Peyer's patch (tissue), 4 donors: ENCODE data around the gene OSBPL9. TPM values are rescaled to one million over a fixed set of nuclear protein-coding genes. Genes with fewer than 3 reads are reported as not detected.
"Not testable (repeated sequence)": the region's sequence is repeated elsewhere in the genome, so short reads cannot be mapped to it uniquely, and the experiment has no call there.

Experiments used
- DNase-seq, 3 donors: peaks; one replicate each; pipeline ENCODE4 v3.0.0-alpha.2; 2017 to 2019
- H3K27ac ChIP-seq, 4 donors: fragments of 200-600 bp; sonication (generic); one replicate each; pipeline ENCODE4 v1.5.1; 2016 to 2019
- H3K27me3 ChIP-seq, 2 donors: fragments of 200-600 bp; sonication (generic); one replicate each; pipeline ENCODE4 v1.5.1; 2019
- H3K36me3 ChIP-seq, 3 donors: fragments of 200-600 bp; sonication (generic); one replicate each; pipeline ENCODE4 v1.5.1; 2016 to 2019
- H3K4me1 ChIP-seq, 4 donors: fragments of 200-600 bp; sonication (generic); one replicate each; pipeline ENCODE4 v1.5.1; 2016 to 2019
- H3K4me3 ChIP-seq, 4 donors: fragments of 200-600 bp; sonication (generic); 1 replicate in 3 of 4; 2 replicates in 1 of 4; pipeline ENCODE4 v1.5.1; 2016 to 2019; ENCODE audit warnings: mild to moderate bottlenecking in 1 of 4
- H3K9me3 ChIP-seq, 4 donors: fragments of 200-600 bp; sonication (generic); one replicate each; pipeline ENCODE4 v1.5.1; 2016 to 2019; ENCODE audit warnings: mild to moderate bottlenecking in 1 of 4
- POLR2A ChIP-seq, 2 donors: fragments of 450-650 bp; IDR thresholded peaks; one replicate each; pipeline ENCODE4 v1.5.1; 2017; ENCODE audit warnings: antibody characterized with exemption in 2 of 2, mild to moderate bottlenecking in 2 of 2, moderate library complexity in 2 of 2
- total RNA-seq, 4 donors: library from RNA; depleted of rRNA; stranded (reverse); fragments of >200 nt; gene quantifications; one replicate each; pipeline ENCODE4 v1.1.0, GENCODE V29; 2016
- TF ChIP-seq, protein P1 (sequence below), 6 experiments: fragments of 450-650 bp in 4 of 6; fragments of 200-600 bp in 2 of 6; sonication (generic) in 1 of 6; IDR thresholded peaks; one replicate each; pipeline ENCODE4 v1.5.1; 2017 to 2019; ENCODE audit warnings: antibody characterized with exemption in 6 of 6, mild to moderate bottlenecking in 3 of 6, moderate library complexity in 1 of 6

OSBPL9 gene
- total RNA-seq, 4 donors from 2014 or later: 54.1 to 597 (median 69.8) TPM

DNA sequence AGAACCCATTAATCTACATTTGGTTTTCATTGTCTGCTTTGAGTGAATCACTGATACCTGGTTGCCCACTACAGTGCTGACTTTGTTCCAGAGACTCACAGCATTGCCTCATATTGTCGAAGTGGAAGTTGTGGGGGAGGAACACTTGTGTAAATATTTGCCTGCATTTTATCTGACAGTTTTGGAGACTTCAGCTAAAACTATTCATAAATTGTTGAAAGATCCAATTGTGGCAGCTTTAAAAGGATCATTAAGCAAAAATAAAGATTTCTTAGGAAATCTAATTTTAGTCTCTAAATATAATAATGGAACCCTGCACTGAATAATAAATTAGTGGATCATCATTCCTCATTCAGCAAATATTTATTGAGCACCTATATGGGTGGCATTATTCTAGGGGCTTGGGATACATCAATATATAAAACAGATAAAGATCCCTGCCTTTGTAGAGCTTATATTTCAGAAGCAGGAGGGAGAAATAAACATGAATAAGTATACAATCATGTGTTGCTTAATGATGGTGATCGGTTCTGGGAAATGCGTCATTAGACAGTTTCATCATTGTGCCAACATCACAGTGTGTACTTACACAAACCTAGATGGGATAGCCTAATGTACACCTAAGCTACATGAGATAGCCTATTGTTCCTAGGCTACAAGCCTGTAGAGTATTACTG, 73.5 kb downstream of the OSBPL9 start:
- TF ChIP-seq, protein P1, sequence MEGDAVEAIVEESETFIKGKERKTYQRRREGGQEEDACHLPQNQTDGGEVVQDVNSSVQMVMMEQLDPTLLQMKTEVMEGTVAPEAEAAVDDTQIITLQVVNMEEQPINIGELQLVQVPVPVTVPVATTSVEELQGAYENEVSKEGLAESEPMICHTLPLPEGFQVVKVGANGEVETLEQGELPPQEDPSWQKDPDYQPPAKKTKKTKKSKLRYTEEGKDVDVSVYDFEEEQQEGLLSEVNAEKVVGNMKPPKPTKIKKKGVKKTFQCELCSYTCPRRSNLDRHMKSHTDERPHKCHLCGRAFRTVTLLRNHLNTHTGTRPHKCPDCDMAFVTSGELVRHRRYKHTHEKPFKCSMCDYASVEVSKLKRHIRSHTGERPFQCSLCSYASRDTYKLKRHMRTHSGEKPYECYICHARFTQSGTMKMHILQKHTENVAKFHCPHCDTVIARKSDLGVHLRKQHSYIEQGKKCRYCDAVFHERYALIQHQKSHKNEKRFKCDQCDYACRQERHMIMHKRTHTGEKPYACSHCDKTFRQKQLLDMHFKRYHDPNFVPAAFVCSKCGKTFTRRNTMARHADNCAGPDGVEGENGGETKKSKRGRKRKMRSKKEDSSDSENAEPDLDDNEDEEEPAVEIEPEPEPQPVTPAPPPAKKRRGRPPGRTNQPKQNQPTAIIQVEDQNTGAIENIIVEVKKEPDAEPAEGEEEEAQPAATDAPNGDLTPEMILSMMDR (IDR thresholded peaks at IDR 0.05): no peak
- no peak for TF ChIP-seq POLR2A (IDR thresholded peaks at IDR 0.05)
- Histone ChIP-seq H3K9me3 (no peaks in the 10 kb centered on the region), H3K4me1 (peaks cover 0 to 9% (median 0%) of the 10 kb centered on the region in 4 donors), H3K27me3 (no peaks in the 10 kb centered on the region), H3K36me3 (no peaks in the 10 kb centered on the region), H3K27ac (no peak overlapping the region), H3K4me3 (no peak overlapping the region)
- DNase-seq: no peak

DNA sequence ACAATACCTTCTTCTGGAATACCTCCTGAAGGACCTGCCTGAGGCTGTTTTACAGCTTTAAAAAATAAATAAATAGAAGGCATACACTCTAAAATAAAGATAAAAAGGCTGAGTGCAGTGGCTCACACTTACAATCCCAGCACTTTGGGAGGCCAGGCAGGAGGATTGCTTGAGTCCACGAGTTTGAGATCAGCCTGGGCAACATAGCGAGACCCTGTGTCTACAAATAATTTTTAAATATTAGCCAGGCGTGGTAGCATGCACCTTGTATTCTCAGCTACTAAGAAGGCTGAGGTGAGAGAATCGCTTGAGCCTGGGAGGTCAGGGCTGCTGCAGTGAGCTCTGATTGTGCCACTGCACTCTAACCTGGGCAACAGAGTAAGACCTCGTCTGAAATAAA, 75.0 kb downstream of the OSBPL9 start:
- peaks cover 0 to 9% (median 0%) of the 10 kb centered on the region in 4 donors for H3K4me1 ChIP-seq
- TF ChIP-seq, protein P1 (IDR thresholded peaks at IDR 0.05): no peak
- TF ChIP-seq POLR2A (IDR thresholded peaks at IDR 0.05): no peak

DNA sequence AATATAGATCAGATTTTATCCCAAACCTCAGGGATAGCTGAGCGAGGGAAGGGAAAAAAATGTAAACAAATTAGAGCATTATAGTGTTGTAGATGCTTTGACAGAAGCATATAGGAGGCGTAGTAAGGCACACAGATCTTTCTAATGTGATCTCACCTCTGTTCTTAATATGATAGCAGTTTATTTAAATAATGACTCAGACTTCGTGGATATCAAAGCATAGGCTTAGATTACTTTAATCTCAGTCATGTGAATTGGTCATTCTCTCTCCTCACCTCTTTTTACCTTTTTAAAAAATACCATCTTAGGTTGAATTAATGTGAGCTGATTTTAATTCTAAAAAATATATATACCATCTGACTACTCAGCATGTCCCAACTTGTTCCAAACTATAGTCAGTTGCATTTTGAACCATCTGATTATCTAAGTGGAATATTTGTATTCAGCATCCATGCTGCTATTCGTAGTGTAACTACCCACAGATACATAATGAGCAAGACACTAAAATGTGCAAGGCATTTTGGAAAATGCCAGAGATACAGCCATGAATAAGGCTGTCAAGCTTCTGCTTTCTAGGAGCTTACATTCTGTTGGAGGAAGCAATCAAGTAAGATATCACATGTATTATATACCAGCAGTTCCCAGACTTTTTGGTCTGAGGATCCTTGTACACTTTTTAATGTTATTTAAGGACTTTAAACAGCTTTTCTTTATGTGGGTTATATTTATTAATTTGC, 76.7 kb downstream of the OSBPL9 start:
- no peaks in the 10 kb centered on the region for H3K27me3 ChIP-seq
- H3K36me3 ChIP-seq: no peaks in the 10 kb centered on the region
- no peak overlapping the region for H3K4me3 ChIP-seq
- no peak for DNase-seq
- H3K9me3 ChIP-seq: no peaks in the 10 kb centered on the region
- H3K27ac ChIP-seq: no peak overlapping the region
- peaks cover 0 to 9% (median 0%) of the 10 kb centered on the region in 4 donors for H3K4me1 ChIP-seq
- no peak for TF ChIP-seq POLR2A (IDR thresholded peaks at IDR 0.05)

More for the DNA sequence above, 75.0 kb downstream of the OSBPL9 start:
- Histone ChIP-seq H3K27ac (no peak overlapping the region), H3K36me3 (no peaks in the 10 kb centered on the region), H3K4me3 (no peak overlapping the region), H3K9me3 (no peaks in the 10 kb centered on the region), H3K27me3 (no peaks in the 10 kb centered on the region)
- no peak for DNase-seq

DNA sequence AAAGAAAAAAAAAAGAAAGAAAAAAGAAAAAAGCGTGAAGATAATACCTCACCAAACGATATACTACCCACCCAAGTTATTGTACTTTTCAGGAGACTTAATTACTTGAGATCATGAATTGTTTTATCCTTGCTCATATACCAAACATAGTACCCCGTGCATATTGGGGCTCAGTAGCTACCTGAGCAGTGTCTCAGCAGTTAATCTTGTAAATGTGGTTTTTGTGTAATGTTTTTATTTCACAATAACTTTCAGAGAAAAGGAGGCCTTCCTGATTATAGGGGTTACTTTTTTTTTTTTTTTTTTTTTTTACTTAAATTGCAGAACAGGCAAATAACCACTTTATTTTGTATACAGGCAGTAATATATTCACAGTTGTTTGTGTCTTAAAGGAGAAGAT, 80.3 kb downstream of the OSBPL9 start:
- Histone ChIP-seq H3K4me3 (no peak overlapping the region), H3K27ac (no peak overlapping the region), H3K9me3 (no peaks in the 10 kb centered on the region), H3K36me3 (peaks cover 0 to 4% (median 0%) of the 10 kb centered on the region in 3 donors), H3K4me1 (no peaks in the 10 kb centered on the region), H3K27me3 (no peaks in the 10 kb centered on the region)
- no peak for DNase-seq
- TF ChIP-seq POLR2A (IDR thresholded peaks at IDR 0.05): no peak
- TF ChIP-seq, protein P1 (IDR thresholded peaks at IDR 0.05): no peak

DNA sequence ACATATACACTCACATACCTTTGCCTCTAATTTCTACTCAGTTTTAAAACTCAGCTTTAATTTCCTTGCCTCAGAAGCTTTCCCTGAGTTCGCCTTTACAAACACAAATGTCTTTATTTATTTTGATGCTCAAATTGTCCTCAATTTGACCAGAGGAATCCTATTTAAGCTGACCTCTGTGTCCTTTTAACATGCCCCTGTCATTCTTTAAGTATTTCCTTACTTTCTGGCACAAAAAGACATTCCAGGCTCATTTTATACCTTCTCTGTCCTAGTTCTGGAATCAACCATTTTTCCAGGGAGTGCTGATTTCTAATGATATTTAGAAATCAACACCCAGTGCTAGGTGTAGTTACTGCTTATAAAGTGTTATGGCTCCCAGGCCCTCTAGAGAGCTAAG, 82.5 kb downstream of the OSBPL9 start:
- H3K27ac ChIP-seq: no peak overlapping the region
- H3K4me3 ChIP-seq: no peak overlapping the region
- H3K9me3 ChIP-seq: no peaks in the 10 kb centered on the region
- DNase-seq: no peak
- TF ChIP-seq POLR2A (IDR thresholded peaks at IDR 0.05): no peak
- TF ChIP-seq, protein P1 (IDR thresholded peaks at IDR 0.05): no peak
- peaks cover 0 to 4% (median 0%) of the 10 kb centered on the region in 3 donors for H3K36me3 ChIP-seq
- no peaks in the 10 kb centered on the region for H3K27me3 ChIP-seq
- H3K4me1 ChIP-seq: no peaks in the 10 kb centered on the region

DNA sequence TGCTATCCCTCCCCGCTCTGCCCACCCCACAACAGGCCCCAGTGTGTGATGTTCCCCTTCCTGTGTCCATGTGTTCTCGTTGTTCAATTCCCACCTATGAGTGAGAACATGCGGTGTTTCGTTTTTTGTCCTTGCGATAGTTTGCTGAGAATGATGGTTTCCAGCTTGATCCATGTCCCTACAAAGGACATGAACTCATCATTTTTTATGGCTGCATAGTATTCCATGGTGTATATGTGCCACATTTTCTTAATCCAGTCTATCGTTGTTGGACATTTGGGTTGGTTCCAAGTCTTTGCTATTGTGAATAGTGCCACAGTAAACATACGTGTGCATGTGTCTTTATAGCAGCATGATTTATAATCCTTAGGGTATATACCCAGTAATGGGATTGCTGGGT, 84.9 kb downstream of the OSBPL9 start:
- H3K9me3 ChIP-seq, H3K4me1 ChIP-seq, H3K27me3 ChIP-seq, H3K4me3 ChIP-seq, DNase-seq, H3K27ac ChIP-seq, H3K36me3 ChIP-seq: not testable (repeated sequence)

DNA sequence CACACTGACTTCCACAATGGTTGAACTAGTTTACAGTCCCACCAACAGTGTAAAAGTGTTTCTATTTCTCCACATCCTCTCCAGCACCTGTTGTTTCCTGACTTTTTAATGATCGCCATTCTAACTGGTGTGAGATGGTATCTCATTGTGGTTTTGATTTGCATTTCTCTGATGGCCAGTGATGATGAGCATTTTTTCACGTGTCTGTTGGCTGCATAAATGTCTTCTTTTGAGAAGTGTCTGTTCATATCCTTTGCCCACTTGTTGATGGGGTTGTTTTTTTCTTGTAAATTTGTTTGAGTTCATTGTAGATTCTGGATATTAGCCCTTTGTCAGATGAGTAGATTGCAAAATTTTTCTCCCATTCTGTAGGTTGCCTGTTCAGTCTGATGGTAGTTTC, 85.3 kb downstream of the OSBPL9 start:
- H3K4me1 ChIP-seq, H3K4me3 ChIP-seq, H3K9me3 ChIP-seq, DNase-seq, H3K27me3 ChIP-seq, H3K27ac ChIP-seq, H3K36me3 ChIP-seq: not testable (repeated sequence)
